ENCODE data around the gene ZNF618. TPM values are rescaled to one million over a fixed set of nuclear protein-coding genes. Genes with fewer than 3 reads are reported as not detected.

Gene ZNF618
- total RNA-seq, 1 experiment from 2014 or later: 4.2 TPM

DNA sequence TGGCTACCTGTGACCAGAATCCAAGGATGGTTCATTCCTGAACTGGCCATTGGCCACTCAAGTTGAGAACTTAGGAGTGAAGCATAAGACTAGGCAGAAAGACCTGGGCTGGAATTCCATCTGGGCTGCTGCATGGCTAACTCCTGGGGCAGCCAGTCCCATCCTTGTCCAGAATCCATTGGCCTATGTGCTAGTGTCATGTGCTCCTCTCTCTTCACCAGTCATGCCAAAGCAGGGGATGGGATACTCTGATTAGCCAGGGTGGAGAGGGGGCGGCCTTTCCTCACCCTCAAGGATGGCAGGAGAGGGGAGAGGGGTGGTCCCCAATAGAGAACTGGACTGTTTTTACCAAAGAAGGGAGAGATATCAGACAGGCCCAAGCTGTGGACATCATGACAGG is 93.2 kb downstream of the ZNF618 start:
- Histone ChIP-seq H3K27ac (ENCODE audit: low read length) (no peak overlapping the region), H3K36me3 (ENCODE audit: low read depth, low read length) (no peaks in the 10 kb centered on the region; the same call in 1 of the 2 replicates), H4K20me1 (ENCODE audit: low read length) (no peaks in the 10 kb centered on the region), H3K79me2 (ENCODE audit: low read length) (no peaks in the 10 kb centered on the region), H3K9ac (ENCODE audit: low read length) (no peak overlapping the region), H3F3A (ENCODE audit: low read length, unreplicated experiment) (no peaks in the 10 kb centered on the region), H3K9me2 (replicated peaks; ENCODE audit: low read length) (no peaks in the 10 kb centered on the region), H3K9me3 (ENCODE audit: low read length) (no peaks in the 10 kb centered on the region), H3K4me3 (ENCODE audit: low read length) (no peak overlapping the region), H3K4me2 (ENCODE audit: low read length) (no peak overlapping the region), H3K4me1 (ENCODE audit: insufficient read depth, low read length) (no peaks in the 10 kb centered on the region), H2AFZ (ENCODE audit: low read length) (no peak overlapping the region), H3K27me3 (ENCODE audit: low read length) (no peaks in the 10 kb centered on the region)
- ChIA-PET CTCF (no interaction called here), POLR2A (ENCODE audit: unreplicated experiment) (no interaction called here)
- DNase-seq: no peak
- BruUV-seq (replicated peaks): no TSS peak
- intact Hi-C loops (cut with micrococcal nuclease): no loop called here
- TF ChIP-seq EZH2phosphoT487 (IDR thresholded peaks at IDR 0.05; ENCODE audit: borderline replicate concordance, low read length): no peak
- no peak for ATAC-seq

DNA sequence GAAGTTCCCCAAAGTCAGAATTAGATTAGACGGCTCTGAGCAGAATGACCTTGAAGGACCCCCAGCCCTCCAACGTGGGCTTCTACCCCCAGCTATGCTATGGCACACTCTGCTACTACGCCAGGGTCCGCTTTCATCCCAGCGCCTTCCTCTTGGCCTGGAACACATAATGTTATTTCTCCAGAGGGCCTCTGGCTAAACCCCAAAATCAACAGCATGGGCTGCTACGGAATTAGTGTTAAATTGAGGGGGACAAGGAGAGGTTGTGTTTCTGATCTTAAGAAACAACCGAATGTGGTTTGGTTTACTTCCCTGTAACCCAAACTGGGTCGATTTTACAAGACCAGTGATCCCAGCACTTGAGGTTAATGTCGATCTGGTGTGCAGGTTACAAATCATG is 97.1 kb downstream of the ZNF618 start:
- no peak for TF ChIP-seq EZH2phosphoT487 (IDR thresholded peaks at IDR 0.05; ENCODE audit: borderline replicate concordance, low read length)
- TF ChIP-seq, protein P1, sequence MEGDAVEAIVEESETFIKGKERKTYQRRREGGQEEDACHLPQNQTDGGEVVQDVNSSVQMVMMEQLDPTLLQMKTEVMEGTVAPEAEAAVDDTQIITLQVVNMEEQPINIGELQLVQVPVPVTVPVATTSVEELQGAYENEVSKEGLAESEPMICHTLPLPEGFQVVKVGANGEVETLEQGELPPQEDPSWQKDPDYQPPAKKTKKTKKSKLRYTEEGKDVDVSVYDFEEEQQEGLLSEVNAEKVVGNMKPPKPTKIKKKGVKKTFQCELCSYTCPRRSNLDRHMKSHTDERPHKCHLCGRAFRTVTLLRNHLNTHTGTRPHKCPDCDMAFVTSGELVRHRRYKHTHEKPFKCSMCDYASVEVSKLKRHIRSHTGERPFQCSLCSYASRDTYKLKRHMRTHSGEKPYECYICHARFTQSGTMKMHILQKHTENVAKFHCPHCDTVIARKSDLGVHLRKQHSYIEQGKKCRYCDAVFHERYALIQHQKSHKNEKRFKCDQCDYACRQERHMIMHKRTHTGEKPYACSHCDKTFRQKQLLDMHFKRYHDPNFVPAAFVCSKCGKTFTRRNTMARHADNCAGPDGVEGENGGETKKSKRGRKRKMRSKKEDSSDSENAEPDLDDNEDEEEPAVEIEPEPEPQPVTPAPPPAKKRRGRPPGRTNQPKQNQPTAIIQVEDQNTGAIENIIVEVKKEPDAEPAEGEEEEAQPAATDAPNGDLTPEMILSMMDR (conservative IDR thresholded peaks at IDR 0.05; ENCODE audit: low read depth, low read length): no peak
- Histone ChIP-seq H3K36me3 (ENCODE audit: low read depth, low read length) (no peaks in the 10 kb centered on the region; the same call in 1 of the 2 replicates), H3K9me2 (replicated peaks; ENCODE audit: low read length) (no peaks in the 10 kb centered on the region), H3K9me3 (ENCODE audit: low read length) (no peaks in the 10 kb centered on the region), H3K79me2 (ENCODE audit: low read length) (no peaks in the 10 kb centered on the region), H2AFZ (ENCODE audit: low read length) (no peak overlapping the region), H3K27ac (ENCODE audit: low read length) (no peak overlapping the region), H3K4me2 (ENCODE audit: low read length) (no peak overlapping the region), H4K20me1 (ENCODE audit: low read length) (no peaks in the 10 kb centered on the region), H3K4me1 (ENCODE audit: insufficient read depth, low read length) (no peaks in the 10 kb centered on the region), H3K27me3 (ENCODE audit: low read length) (no peaks in the 10 kb centered on the region), H3K4me3 (ENCODE audit: low read length) (no peak overlapping the region), H3K9ac (ENCODE audit: low read length) (no peak overlapping the region), H3F3A (ENCODE audit: low read length, unreplicated experiment) (no peaks in the 10 kb centered on the region)
- CTCF ChIA-PET: no interaction called here
- POLR2A ChIA-PET (ENCODE audit: unreplicated experiment): no interaction called here
- no TSS peak for BruUV-seq (replicated peaks)
- DNase-seq (no peak), ATAC-seq (no peak)
- intact Hi-C loops (cut with micrococcal nuclease): no loop called here

DNA sequence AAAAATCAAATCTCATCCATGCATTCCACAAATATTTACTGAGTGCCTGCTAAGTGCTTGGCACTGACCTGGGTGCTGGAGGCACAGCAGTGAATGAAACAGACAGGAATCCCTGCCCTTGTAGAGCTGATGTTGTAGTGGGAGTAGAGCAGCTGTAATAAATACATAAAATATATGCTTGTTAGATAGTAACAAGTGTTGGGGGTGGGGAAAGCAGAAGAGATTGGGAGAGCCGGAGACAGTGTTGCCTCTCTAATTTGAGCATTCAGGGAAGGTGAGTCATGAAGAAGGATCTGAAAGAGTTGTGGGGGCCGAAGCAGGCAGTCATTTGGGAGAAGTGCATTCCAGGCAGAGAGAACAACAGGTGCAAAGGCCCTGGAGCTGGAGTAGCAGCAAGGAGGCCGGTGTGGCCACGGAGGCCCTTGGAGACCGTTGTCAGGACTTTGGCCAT is 97.9 kb downstream of the ZNF618 start:
- no peaks in the 10 kb centered on the region; the same call in 1 of the 2 replicates for H3K36me3 ChIP-seq (ENCODE audit: low read depth, low read length)
- ChIA-PET CTCF (no interaction called here), POLR2A (ENCODE audit: unreplicated experiment) (no interaction called here)
- no TSS peak for BruUV-seq (replicated peaks)
- H3K9me3 ChIP-seq (ENCODE audit: low read length): no peaks in the 10 kb centered on the region
- no peaks in the 10 kb centered on the region for H3K27me3 ChIP-seq (ENCODE audit: low read length)
- DNase-seq (no peak), ATAC-seq (peak; percentile 45; the same call in 1 of the 2 replicates)
- H3K27ac ChIP-seq (ENCODE audit: low read length): no peak overlapping the region
- no peaks in the 10 kb centered on the region for H4K20me1 ChIP-seq (ENCODE audit: low read length)
- intact Hi-C loops (cut with micrococcal nuclease): no loop called here
- H3K4me1 ChIP-seq (ENCODE audit: insufficient read depth, low read length): no peaks in the 10 kb centered on the region
- no peak for TF ChIP-seq EZH2 (IDR thresholded peaks at IDR 0.05; ENCODE audit: low read length, unreplicated experiment)
- TF ChIP-seq, protein P1 (conservative IDR thresholded peaks at IDR 0.05; ENCODE audit: low read depth, low read length): no peak
- no peak for TF ChIP-seq EZH2phosphoT487 (IDR thresholded peaks at IDR 0.05; ENCODE audit: borderline replicate concordance, low read length)
- no peak overlapping the region for H3K9ac ChIP-seq (ENCODE audit: low read length)
- no peaks in the 10 kb centered on the region for H3K79me2 ChIP-seq (ENCODE audit: low read length)
- no peak overlapping the region for H3K4me3 ChIP-seq (ENCODE audit: low read length)
- no peak overlapping the region for H3K4me2 ChIP-seq (ENCODE audit: low read length)
- H2AFZ ChIP-seq (ENCODE audit: low read length): no peak overlapping the region
- no peaks in the 10 kb centered on the region for H3K9me2 ChIP-seq (replicated peaks; ENCODE audit: low read length)
- no peaks in the 10 kb centered on the region for H3F3A ChIP-seq (ENCODE audit: low read length, unreplicated experiment)

Data from PC-3 (cell line).